NCI-H2107 treated with DMSO at 0.1 percent for 48 hours (cell line): ENCODE results near the gene IMPG1.

Source experiments
- DNase-seq: peaks from one replicate; lab custom pipeline; 2025; ENCODE audit not compliant: unreplicated experiment; lab: John Stamatoyannopoulos, UW

Gene IMPG1

DNA sequence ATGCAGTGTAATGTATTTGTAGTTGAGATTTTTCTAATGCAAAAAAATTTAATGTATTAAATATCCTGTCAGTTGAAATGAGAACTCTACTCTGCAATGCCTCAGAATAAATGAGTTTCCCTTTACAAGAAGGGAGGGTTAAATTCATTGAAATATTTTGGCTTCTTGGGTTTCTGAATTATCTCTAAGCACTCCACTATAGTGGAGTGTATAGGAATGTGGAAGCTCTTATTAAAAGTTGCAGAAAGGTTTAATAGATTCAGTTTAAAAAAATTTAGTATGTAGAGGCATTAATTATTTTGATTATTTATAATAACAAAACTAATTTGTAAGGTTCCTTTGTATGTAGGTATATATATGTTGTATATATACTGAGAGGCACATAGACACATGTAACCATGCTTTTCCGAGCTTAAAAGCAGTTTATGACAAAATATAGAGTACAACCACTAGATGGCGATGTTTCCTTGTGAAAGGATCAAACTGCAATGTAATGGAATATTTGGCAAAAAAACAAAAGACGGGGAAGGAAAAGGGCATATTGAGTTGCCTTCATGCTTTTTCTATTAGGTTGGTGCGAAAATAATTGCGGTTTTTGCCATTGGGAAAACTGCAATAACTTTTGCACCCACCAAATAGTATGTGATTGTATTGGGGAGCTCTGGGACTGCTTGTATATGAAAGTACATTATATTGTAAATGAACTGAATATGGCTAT, 179.2 kb downstream of the IMPG1 start:
- peak; percentile 82 for DNase-seq

DNA sequence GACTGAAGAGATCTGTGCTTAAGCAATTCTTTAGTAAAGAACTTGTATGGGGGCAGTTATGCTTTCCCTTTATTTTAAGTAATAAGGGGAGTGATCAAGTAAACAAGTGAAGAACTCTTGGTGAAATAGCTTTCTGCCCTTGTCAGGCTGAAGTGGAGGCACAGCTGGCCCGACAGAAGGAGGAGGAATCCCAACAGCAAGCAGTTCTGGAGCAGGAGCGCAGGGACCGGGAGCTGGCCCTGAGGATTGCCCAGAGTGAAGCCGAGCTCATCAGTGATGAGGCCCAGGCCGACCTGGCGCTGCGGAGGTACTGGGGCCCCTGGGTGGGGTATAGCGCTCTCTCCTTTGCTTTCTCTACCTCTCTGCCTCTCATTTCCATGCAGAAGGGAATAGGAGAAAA, 180.1 kb downstream of the IMPG1 start:
- DNase-seq, result no peak

DNA sequence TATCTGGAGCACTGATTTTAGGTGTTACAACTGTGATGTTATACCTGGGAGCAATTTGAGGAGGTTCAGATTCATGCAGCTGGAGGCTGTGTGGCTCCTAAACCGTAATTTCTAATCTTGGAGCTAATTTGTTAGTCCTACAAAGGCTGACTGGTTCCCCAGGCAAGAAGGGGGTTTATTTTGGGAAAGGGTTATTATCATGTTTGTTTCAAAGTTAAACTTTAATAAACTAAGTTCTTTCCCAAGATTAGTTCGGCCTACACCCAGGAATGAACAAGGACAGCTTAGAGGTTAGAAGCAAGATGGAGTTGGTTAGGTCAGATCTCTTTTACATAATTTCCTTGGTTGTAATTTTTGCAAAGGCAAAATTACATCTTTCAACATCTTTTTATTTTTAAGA, 187.6 kb downstream of the IMPG1 start:
- DNase-seq, result no peak

DNA sequence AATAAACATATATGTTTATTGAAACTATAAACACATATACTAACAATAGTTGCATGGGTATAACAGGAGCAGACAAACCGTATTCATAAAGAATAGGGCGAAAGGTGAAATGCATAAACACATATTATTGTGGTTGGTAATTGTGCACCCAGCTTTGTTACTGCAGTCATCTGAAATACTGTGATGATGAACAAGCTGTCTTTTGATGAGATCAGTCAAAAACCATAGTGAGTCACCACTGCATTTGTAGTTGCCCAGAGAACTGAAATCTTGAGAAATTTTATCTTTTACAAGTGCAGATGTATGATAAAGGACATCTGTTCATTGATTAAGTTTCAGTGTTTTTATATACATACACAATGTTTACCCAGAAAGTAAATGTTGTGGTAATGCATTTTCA, 189.7 kb downstream of the IMPG1 start:
- no peak for DNase-seq

DNA sequence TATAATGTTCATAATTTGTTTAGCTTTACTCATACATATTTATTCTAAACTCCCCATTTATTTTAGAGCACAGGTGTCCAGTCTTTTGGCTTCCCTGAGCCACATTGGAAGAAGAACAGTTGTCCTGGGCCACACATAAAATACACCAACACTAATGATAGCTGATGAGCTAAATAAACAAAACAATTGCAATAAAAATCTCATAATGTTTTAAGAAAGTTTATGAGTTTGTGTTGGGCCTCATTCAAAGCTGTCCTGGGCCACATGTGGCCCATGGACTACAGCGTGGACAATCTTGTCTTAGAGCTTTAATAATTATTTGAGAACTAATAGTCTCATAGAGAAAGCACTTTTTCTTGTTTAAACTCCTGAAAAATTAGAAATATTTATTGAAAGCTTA, 192.2 kb downstream of the IMPG1 start:
- no peak for DNase-seq

DNA sequence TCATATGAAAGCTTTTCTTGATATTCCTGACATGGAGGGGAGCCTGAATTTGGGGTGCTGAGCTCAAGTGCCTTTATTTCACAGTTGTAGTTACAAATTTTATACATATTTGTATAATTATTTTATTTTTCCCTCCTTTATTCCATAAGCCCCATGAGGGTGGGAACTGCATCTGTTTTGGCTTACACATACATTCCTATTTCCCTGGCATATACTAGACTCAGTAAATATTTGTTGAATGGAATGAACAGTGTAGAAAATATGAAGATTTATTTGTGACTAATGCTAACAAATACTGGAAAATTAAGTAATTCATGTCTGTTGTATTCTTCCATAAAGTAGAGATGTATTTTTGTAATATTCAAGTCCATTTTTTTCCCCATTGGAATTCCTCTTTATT, 196.3 kb downstream of the IMPG1 start:
- DNase-seq, result no peak

DNA sequence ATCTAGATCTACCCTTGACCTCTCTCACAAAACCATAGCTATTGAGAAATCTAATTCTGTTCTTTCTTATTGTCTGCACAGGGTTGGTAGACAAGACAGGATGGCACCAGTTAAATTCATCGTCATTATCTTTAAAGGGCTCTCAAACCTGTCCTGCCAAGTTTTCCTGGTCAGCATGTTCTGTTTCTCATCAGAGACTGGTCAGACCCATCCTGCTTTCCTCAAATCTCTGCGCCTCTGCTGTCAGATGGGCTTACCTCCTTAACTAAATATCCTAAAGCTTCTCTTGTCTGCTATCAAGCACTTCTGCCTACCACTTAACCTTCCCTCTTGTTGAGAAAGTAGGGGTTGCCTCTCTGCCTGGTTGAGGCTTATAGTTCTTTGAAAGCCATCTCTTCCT, 198.2 kb downstream of the IMPG1 start:
- DNase-seq, result no peak
